ENCODE data around the gene PARVA.

DNA sequence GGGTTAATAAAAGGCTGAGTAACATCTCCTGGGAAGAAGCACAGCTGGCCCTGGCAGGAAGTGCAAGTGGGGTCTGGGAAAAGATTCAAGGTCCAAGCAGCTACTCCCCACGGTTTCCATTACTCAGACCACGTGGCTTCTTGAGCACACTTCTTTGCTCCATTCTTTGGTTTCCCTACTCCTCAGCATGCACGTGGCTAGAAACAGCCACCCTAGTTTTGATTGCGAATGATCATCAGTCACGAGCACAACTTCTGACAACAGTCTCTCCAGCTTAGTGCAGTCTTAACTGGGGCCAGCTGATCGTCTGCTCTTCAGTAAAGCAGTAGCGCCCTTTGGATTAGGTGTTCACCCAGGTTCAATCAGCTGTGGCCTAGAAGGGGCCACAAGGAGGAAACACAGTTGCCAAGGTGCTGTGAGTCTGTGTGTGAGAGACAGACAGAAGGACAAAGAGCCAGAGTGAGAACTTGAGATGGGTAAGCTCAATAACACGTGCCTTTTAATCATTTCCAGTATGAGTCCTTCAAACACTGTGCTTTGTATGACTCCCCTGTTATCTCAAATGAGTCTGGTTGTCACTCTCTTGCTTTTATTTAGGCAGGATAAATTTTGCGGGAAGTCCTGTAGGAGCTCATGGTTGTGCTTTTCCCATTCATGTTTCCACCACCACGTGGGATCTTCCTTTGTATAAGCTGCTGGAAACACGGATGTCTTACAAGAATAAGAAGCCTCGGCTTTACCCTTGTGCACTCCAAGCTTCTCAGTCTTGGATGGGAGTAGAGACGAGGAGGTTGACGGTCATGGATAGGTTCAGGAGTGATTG lies 901 bp upstream of the PARVA start:
- TF ChIP-seq, protein P1, sequence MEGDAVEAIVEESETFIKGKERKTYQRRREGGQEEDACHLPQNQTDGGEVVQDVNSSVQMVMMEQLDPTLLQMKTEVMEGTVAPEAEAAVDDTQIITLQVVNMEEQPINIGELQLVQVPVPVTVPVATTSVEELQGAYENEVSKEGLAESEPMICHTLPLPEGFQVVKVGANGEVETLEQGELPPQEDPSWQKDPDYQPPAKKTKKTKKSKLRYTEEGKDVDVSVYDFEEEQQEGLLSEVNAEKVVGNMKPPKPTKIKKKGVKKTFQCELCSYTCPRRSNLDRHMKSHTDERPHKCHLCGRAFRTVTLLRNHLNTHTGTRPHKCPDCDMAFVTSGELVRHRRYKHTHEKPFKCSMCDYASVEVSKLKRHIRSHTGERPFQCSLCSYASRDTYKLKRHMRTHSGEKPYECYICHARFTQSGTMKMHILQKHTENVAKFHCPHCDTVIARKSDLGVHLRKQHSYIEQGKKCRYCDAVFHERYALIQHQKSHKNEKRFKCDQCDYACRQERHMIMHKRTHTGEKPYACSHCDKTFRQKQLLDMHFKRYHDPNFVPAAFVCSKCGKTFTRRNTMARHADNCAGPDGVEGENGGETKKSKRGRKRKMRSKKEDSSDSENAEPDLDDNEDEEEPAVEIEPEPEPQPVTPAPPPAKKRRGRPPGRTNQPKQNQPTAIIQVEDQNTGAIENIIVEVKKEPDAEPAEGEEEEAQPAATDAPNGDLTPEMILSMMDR (IDR thresholded peaks at IDR 0.05), result no peak
- TF ChIP-seq, protein P2, sequence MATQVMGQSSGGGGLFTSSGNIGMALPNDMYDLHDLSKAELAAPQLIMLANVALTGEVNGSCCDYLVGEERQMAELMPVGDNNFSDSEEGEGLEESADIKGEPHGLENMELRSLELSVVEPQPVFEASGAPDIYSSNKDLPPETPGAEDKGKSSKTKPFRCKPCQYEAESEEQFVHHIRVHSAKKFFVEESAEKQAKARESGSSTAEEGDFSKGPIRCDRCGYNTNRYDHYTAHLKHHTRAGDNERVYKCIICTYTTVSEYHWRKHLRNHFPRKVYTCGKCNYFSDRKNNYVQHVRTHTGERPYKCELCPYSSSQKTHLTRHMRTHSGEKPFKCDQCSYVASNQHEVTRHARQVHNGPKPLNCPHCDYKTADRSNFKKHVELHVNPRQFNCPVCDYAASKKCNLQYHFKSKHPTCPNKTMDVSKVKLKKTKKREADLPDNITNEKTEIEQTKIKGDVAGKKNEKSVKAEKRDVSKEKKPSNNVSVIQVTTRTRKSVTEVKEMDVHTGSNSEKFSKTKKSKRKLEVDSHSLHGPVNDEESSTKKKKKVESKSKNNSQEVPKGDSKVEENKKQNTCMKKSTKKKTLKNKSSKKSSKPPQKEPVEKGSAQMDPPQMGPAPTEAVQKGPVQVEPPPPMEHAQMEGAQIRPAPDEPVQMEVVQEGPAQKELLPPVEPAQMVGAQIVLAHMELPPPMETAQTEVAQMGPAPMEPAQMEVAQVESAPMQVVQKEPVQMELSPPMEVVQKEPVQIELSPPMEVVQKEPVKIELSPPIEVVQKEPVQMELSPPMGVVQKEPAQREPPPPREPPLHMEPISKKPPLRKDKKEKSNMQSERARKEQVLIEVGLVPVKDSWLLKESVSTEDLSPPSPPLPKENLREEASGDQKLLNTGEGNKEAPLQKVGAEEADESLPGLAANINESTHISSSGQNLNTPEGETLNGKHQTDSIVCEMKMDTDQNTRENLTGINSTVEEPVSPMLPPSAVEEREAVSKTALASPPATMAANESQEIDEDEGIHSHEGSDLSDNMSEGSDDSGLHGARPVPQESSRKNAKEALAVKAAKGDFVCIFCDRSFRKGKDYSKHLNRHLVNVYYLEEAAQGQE (IDR thresholded peaks at IDR 0.05; ENCODE audit: insufficient read depth in 1 of 2, low read depth in 2 of 2, low read length in 1 of 2), result no peak
- TF ChIP-seq SIN3A (IDR thresholded peaks at IDR 0.05; ENCODE audit: borderline replicate concordance, insufficient read depth, low read depth, low read length) (no peak), POLR2AphosphoS5 (IDR thresholded peaks at IDR 0.05; ENCODE audit: low read depth, low read length) (no peak)

All from Panc1 (cell line).